Neural cell (in vitro differentiated cells): ENCODE data around the gene RERGL. TPM values are rescaled to one million over a fixed set of nuclear protein-coding genes. Genes with fewer than 3 reads are reported as not detected.

Source experiments
- polyA plus RNA-seq: library from polyadenylated mRNA; depleted of rRNA; stranded (reverse); fragments of >200 nt; gene quantifications from 2 replicates; pipeline ENCODE4 v1.2.3, GENCODE V29; 2014

The RERGL gene
- polyA plus RNA-seq, 1 donor from 2014 or later = not detected

Other genes starting within 250 kb of the RERGL start
- not detected in 2 replicates for gene PIK3C2G, start 171.3 kb upstream of the RERGL start, polyA plus RNA-seq